A673 (cell line): ENCODE data around the gene POLR2B.

Experiments
- EZH2 ChIP-seq: fragments of 200-600 bp; sonication (generic); IDR thresholded peaks from 2 replicates; pipeline ENCODE4 v1.6.1; 2017; ENCODE audit warnings: borderline replicate concordance, low read depth, mild to moderate bottlenecking, mixed read lengths, antibody characterized with exemption, low read length; ENCODE audit not compliant: poor library complexity, severe bottlenecking
- TF ChIP-seq, protein P1 (sequence below): fragments of 300-800, 200-600 bp; sonication (generic); conservative IDR thresholded peaks from 2 replicates; pipeline ENCODE4 v1.5.1; 2017; ENCODE audit warnings: low read depth, mild to moderate bottlenecking, antibody characterized with exemption, low read length, moderate library complexity, mixed read lengths

DNA sequence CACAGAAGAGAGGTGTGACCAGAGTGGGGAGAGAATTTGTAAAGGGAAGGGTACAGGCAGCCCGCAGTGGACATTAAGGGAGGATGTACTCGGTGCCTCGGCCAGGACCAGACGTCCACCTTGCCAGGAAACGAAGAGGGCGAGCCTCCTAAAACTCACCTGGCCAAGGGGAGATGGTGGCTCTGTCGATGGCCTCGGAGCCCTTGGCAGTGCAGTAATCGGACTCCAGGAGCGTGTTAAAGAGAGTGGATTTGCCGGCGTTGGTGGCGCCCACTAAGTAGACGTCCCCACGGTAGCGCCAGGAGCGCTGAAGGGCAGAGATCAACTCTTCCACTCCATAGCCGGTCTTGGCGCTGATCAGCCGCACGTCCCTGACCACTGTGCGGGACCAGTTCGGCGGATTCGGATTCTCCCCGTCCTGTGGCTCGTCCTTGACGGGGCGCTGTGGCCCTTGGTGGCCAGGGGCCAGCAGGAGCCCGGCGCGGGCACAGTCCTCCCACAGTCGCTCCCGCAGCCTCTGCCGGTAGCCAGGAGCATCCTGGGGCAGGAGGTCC lies 2.3 kb upstream of the POLR2B start:
- TF ChIP-seq EZH2, result no peak
- TF ChIP-seq, protein P1, sequence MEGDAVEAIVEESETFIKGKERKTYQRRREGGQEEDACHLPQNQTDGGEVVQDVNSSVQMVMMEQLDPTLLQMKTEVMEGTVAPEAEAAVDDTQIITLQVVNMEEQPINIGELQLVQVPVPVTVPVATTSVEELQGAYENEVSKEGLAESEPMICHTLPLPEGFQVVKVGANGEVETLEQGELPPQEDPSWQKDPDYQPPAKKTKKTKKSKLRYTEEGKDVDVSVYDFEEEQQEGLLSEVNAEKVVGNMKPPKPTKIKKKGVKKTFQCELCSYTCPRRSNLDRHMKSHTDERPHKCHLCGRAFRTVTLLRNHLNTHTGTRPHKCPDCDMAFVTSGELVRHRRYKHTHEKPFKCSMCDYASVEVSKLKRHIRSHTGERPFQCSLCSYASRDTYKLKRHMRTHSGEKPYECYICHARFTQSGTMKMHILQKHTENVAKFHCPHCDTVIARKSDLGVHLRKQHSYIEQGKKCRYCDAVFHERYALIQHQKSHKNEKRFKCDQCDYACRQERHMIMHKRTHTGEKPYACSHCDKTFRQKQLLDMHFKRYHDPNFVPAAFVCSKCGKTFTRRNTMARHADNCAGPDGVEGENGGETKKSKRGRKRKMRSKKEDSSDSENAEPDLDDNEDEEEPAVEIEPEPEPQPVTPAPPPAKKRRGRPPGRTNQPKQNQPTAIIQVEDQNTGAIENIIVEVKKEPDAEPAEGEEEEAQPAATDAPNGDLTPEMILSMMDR, result no peak
